Measurements from ENCODE around the gene ACOD1.

ACOD1 gene

DNA sequence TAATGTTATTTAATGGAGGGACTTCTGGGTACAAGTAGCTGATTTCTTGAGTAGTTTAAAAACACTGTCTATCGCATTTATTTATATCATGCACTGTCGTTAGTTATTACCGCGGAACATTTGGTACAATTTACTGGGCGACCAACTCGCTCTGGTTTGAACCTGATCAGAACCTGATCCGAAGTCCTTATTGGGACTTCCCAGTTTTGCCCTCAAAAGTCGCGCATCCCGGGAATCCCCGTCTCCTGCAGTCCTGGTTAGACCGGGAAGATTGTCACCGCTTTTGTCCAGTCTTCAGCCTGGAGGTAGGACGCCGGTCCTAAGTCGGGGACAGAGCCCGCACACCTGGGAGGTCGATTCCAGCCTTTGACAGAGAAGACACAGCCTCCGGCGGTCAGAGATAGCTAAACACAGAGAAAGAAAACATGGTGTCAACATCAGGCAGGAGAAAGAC lies 44.3 kb downstream of the ACOD1 start:
- no peak for DNase-seq

DNA sequence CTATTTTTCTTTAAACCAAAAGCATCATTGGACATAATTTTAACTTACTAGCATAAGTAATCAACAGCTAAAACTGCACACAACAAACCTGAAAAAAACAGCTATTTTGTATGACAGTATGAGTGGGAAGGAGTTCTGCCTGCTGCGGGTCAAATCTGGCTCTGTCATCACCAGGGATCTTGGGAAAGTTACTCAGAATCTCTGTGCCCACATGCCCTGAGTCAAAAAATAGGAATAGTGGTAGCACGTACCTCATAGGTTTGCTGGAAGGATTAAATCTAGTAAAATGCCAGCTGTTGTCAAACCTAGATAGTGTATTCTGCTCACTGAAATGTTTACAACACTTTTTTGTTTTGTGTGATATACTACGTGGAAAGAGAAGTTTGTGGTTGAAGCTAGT lies 44.7 kb downstream of the ACOD1 start:
- DNase-seq = no peak

DNA sequence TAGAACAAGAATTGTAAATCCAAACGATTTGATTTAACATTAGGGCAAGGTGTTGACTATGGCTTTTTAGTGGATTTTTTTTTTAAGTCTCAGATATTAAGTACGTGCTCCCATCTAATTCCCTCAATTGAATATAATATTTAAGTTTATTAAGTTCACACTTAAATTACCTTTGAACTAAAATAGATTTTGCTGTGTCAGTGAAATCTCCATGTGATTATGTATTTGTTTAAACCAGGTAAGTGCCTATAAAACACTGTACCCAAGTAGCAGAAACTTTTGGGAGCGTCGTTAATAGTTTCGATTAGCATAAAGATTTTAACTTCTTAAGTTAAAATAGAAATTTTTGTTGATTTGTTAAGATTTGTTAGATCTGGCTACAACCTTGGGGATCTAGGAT lies 45.2 kb downstream of the ACOD1 start:
- no peak for DNase-seq

DNA sequence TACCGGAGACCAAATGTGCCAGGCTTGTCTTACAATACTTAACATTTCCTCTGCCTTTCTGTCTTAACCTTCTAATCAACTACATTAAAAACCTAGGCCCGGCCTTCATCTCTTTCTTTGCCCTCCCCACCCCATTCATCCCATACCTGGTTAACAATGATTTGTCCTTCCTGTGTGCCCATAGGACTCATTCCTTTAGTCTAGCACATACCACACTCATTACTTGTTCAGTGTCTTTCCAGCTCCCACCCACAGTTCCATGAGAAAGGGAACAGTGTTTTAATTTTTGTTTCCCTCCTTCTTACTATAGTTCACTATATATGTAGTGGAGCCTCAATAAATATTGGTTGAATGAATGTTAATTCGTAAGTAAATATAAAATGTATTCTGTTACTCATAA lies 46.0 kb downstream of the ACOD1 start:
- no peak for DNase-seq

DNA sequence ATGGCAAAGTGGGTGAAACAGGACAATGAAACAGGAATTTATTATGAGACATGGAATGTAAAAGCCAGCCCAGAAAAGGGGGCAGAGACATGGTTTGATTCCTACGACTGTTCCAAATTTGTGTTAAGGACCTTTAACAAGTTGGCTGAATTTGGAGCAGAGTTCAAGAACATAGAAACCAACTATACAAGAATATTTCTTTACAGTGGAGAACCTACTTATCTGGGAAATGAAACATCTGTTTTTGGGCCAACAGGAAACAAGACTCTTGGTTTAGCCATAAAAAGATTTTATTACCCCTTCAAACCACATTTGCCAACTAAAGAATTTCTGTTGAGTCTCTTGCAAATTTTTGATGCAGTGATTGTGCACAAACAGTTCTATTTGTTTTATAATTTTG lies 52.2 kb downstream of the ACOD1 start:
- no peak for DNase-seq

DNA sequence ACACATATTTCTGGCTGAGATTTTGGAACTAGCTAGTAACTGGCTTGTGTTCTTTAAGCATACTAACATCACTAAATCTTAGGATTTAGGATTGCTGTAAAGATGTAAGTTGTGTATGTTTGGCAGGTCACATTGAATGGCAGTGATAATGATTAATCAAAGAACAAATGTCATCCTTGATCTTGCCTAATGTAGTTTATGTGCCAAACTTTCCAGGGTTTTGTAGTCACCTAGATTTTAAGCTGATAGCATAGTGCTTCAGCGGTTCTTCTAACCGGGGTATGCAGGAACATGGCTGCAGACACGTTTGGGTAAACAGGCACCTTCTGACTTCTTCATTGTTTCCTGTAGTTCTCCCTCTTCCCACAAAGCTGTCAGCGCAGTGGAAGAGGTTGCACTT lies 53.2 kb downstream of the ACOD1 start:
- DNase-seq = no peak

DNA sequence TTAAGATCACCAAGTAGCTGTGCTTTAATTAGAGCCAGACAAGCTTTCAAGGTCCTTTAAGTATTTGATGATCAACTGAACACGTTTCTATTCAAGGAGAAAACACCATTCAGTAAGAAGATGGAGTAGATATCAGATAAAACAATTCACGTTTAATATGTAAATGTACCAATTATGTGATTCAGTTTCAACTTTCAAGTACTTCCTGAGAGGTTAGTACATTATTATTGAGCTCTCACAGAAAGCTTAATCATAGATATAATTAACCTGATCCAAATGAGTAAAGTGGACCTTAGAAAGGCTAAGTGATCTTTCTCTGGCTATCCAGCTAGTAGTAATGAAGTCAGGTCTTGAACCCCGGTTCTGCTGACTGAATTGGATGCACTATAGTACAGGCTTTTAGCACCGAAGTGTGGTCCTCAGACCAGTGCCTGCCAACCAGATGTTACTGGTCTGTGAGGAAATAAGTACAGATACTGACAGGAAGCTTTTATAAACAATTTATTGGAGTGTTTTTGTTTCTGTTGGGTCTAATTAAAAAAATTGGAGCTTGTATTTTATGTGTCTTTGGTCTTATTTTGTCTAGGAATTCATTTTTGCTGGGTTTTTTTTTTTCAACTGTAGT lies 53.8 kb downstream of the ACOD1 start:
- no peak for DNase-seq

DNA sequence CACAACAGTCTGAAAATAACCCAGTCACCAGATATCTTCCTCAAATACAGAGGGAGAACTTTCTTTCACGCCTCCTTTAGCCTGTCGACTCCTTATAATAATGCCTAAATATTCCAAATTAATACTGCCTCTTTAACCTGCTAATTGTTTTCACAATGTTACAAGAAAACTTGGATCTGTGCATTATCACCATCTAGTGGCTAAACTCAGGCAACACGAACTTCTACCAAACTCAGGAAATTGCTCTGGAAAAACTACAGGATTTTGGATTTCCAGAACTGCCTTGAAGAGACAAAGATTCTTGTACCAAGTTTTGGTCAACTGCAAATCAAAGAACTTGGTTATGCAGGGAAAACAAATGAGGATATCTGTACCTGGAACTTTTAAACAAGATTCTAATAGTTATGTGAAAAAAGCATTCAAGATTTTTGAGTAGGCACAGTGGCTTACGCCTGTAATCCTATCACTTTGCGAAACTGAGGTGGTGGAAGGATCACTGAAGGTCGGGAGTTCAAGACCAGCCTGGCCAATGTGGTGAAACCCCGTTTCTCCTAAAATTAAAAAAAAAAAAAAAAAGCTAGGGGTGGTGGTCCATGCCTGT lies 54.4 kb downstream of the ACOD1 start:
- no peak for DNase-seq

Measured in retina (tissue), 1 donor.